Neural cell (in vitro differentiated cells): ENCODE data around the gene NCK2. TPM values are rescaled to one million over a fixed set of nuclear protein-coding genes. Genes with fewer than 3 reads are reported as not detected.

ENCODE experiments used
- H2AFZ ChIP-seq: fragments of 200-600, 300-800 bp; sonication (generic), shearing (Covaris generic); 2 replicates; pipeline ENCODE4 v1.6.0; 2014; ENCODE audit warnings: low read depth, mild to moderate bottlenecking, antibody characterized with exemption, low read length, moderate library complexity
- H3F3A ChIP-seq: fragments of 200-600 bp; shearing (Covaris generic); 2 replicates; pipeline ENCODE4 v1.6.1; 2016; ENCODE audit warnings: mild to moderate bottlenecking, moderate library complexity, mixed read lengths, antibody characterized with exemption, low read length; ENCODE audit not compliant: insufficient read depth, poor library complexity, severe bottlenecking
- H3K27ac ChIP-seq: fragments of 200-600, 300-800 bp; sonication (generic), shearing (Covaris generic); 2 replicates; pipeline ENCODE4 v1.5.1; 2014; ENCODE audit warnings: mild to moderate bottlenecking, low read length, moderate library complexity
- H3K27me3 ChIP-seq: fragments of 300-800, 200-600 bp; sonication (generic), shearing (Covaris generic); 2 replicates; pipeline ENCODE4 v1.6.0; 2014; ENCODE audit warnings: mild to moderate bottlenecking, low read depth, low read length, moderate library complexity; ENCODE audit not compliant: insufficient read depth
- H3K36me3 ChIP-seq: fragments of 300-800, 200-600 bp; sonication (generic), shearing (Covaris generic); 2 replicates; pipeline ENCODE4 v1.5.1; 2014; ENCODE audit warnings: mild to moderate bottlenecking, antibody characterized with exemption, low read length, moderate library complexity; ENCODE audit not compliant: insufficient read depth
- H3K4me2 ChIP-seq: fragments of 300-800, 200-600 bp; sonication (generic), shearing (Covaris generic); 2 replicates; pipeline ENCODE4 v1.6.0; 2014; ENCODE audit warnings: mild to moderate bottlenecking, low read length
- H3K4me3 ChIP-seq: fragments of 300-800, 200-600 bp; sonication (generic), shearing (Covaris generic); 2 replicates; pipeline ENCODE4 v1.5.1; 2014; ENCODE audit warnings: mild to moderate bottlenecking, low read length, moderate library complexity
- H3K79me2 ChIP-seq: fragments of 200-600 bp; shearing (Covaris generic); replicated peaks from 2 replicates; pipeline ENCODE4 v1.6.0; 2014; ENCODE audit warnings: mild to moderate bottlenecking, low read length, moderate library complexity; ENCODE audit not compliant: insufficient read depth
- H3K9ac ChIP-seq: fragments of 300-800, 200-600 bp; sonication (generic), shearing (Covaris generic); 2 replicates; pipeline ENCODE4 v1.6.1; 2016; ENCODE audit warnings: mild to moderate bottlenecking, low read length, mixed read lengths
- H3K9me2 ChIP-seq: fragments of 200-600 bp; shearing (Covaris generic); 2 replicates; pipeline ENCODE4 v1.6.1; 2016; ENCODE audit warnings: mild to moderate bottlenecking, low read length, mixed read lengths; ENCODE audit not compliant: insufficient read depth
- H3K9me3 ChIP-seq: fragments of 200-600, 300-800 bp; sonication (generic), shearing (Covaris generic); 2 replicates; pipeline ENCODE4 v1.6.1; 2016; ENCODE audit warnings: mild to moderate bottlenecking, mixed run types, low read length, moderate library complexity, mixed read lengths
- H4K20me1 ChIP-seq: fragments of 200-600 bp; shearing (Covaris generic); 2 replicates; pipeline ENCODE4 v1.6.1; 2016; ENCODE audit warnings: mild to moderate bottlenecking, mixed run types; ENCODE audit not compliant: insufficient read depth
- EP300 ChIP-seq: fragments of 450-650 bp; conservative IDR thresholded peaks from 2 replicates; pipeline ENCODE4 v1.6.1; 2014; ENCODE audit warnings: antibody characterized with exemption, mild to moderate bottlenecking, moderate library complexity; ENCODE audit not compliant: poor library complexity, severe bottlenecking
- EZH2 ChIP-seq: fragments of 200-600, 300-800 bp; shearing (Covaris generic), sonication (generic); IDR thresholded peaks from 2 replicates; pipeline ENCODE4 v1.6.1; 2014; ENCODE audit warnings: antibody characterized with exemption, low read length, borderline replicate concordance, mild to moderate bottlenecking; ENCODE audit not compliant: insufficient read depth, poor library complexity, severe bottlenecking
- MXI1 ChIP-seq: fragments of 450-650 bp; conservative IDR thresholded peaks from 2 replicates; pipeline ENCODE4 v1.6.1; 2014; ENCODE audit warnings: antibody characterized with exemption, mild to moderate bottlenecking; ENCODE audit not compliant: poor library complexity, severe bottlenecking
- POLR2AphosphoS5 ChIP-seq: IDR thresholded peaks from 2 replicates; pipeline ENCODE4 v1.6.1; 2012
- RAD21 ChIP-seq: fragments of 450-650 bp; conservative IDR thresholded peaks from 2 replicates; pipeline ENCODE4 v1.6.1; 2014; ENCODE audit warnings: antibody characterized with exemption, mild to moderate bottlenecking, moderate library complexity
- SMC3 ChIP-seq: fragments of 450-650 bp; conservative IDR thresholded peaks from 2 replicates; pipeline ENCODE4 v1.6.1; 2014; ENCODE audit warnings: antibody characterized with exemption, mild to moderate bottlenecking, moderate library complexity; ENCODE audit not compliant: poor library complexity
- TAF1 ChIP-seq: IDR thresholded peaks from 2 replicates; pipeline ENCODE4 v1.6.1; 2012; ENCODE audit warnings: low read depth
- polyA plus RNA-seq: library from polyadenylated mRNA; depleted of rRNA; stranded (reverse); fragments of >200 nt; gene quantifications from 2 replicates; pipeline ENCODE4 v1.2.3, GENCODE V29; 2014
- TF ChIP-seq, protein P1 (sequence below): IDR thresholded peaks from 2 replicates; pipeline ENCODE4 v1.6.1; 2012; ENCODE audit warnings: borderline replicate concordance
- TF ChIP-seq, protein P2 (sequence below): fragments of 450-650 bp; IDR thresholded peaks from 2 replicates; pipeline ENCODE4 v1.5.1; 2014; ENCODE audit warnings: antibody characterized with exemption, mild to moderate bottlenecking, moderate library complexity; ENCODE audit not compliant: poor library complexity, severe bottlenecking

NCK2 gene
- polyA plus RNA-seq, 1 donor from 2014 or later, result 49.4 TPM

DNA sequence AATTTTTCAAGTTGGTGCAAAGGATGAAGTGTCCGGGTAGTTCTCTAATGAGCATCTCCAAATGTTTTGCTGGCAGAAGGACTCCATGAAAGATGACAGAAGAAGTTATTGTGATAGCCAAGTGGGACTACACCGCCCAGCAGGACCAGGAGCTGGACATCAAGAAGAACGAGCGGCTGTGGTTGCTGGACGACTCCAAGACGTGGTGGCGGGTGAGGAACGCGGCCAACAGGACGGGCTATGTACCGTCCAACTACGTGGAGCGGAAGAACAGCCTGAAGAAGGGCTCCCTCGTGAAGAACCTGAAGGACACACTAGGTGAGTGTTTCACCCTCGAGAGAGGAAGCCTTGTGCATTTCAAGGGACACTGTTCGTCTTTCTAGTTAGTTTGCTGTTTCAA lies 110.3 kb downstream of the NCK2 start:
- H3K4me2 ChIP-seq, result no peak overlapping the region
- no peak overlapping the region for H3K4me3 ChIP-seq
- TF ChIP-seq, protein P1, sequence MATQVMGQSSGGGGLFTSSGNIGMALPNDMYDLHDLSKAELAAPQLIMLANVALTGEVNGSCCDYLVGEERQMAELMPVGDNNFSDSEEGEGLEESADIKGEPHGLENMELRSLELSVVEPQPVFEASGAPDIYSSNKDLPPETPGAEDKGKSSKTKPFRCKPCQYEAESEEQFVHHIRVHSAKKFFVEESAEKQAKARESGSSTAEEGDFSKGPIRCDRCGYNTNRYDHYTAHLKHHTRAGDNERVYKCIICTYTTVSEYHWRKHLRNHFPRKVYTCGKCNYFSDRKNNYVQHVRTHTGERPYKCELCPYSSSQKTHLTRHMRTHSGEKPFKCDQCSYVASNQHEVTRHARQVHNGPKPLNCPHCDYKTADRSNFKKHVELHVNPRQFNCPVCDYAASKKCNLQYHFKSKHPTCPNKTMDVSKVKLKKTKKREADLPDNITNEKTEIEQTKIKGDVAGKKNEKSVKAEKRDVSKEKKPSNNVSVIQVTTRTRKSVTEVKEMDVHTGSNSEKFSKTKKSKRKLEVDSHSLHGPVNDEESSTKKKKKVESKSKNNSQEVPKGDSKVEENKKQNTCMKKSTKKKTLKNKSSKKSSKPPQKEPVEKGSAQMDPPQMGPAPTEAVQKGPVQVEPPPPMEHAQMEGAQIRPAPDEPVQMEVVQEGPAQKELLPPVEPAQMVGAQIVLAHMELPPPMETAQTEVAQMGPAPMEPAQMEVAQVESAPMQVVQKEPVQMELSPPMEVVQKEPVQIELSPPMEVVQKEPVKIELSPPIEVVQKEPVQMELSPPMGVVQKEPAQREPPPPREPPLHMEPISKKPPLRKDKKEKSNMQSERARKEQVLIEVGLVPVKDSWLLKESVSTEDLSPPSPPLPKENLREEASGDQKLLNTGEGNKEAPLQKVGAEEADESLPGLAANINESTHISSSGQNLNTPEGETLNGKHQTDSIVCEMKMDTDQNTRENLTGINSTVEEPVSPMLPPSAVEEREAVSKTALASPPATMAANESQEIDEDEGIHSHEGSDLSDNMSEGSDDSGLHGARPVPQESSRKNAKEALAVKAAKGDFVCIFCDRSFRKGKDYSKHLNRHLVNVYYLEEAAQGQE, result no peak
- TF ChIP-seq MXI1, result no peak
- no peak for TF ChIP-seq EP300
- no peak for TF ChIP-seq EZH2
- TF ChIP-seq POLR2AphosphoS5, result no peak
- no peak for TF ChIP-seq SMC3
- TF ChIP-seq TAF1, result no peak
- no peak overlapping the region for H3K9ac ChIP-seq
- H3K9me3 ChIP-seq, result no peaks in the 10 kb centered on the region
- H4K20me1 ChIP-seq, result no peaks in the 10 kb centered on the region
- H3K36me3 ChIP-seq, result no peaks in the 10 kb centered on the region
- no peaks in the 10 kb centered on the region for H3K27me3 ChIP-seq
- H3F3A ChIP-seq, result no peaks in the 10 kb centered on the region
- no peak overlapping the region for H2AFZ ChIP-seq
- H3K79me2 ChIP-seq, result peaks cover 22% of the 10 kb centered on the region
- H3K9me2 ChIP-seq, result no peaks in the 10 kb centered on the region
- no peak overlapping the region for H3K27ac ChIP-seq

DNA sequence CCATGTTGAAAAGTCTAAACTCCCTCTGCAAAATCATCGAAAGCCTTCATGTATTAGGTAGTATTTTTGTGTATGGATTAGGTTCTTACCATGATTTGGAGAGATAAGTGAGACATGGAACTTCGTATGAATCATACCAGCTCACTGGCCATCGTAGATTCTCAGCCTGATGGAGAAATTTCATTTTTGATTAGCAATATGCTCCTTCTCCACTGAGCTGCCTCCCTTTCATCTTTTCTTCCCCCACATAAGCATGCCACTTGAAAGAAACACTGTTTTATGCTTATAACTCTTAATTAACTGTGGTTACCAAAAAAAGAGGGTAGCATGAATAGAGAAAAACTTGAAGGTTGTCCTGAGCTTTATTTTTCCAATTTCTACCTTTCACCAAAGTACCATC lies 111.9 kb downstream of the NCK2 start:
- Histone ChIP-seq H3K9ac (no peak overlapping the region), H3K4me3 (no peak overlapping the region), H3F3A (no peaks in the 10 kb centered on the region), H3K4me2 (no peak overlapping the region), H3K27me3 (no peaks in the 10 kb centered on the region), H3K27ac (no peak overlapping the region), H3K79me2 (peaks cover 12% of the 10 kb centered on the region), H3K9me2 (no peaks in the 10 kb centered on the region), H3K36me3 (no peaks in the 10 kb centered on the region), H3K9me3 (no peaks in the 10 kb centered on the region), H4K20me1 (no peaks in the 10 kb centered on the region), H2AFZ (no peak overlapping the region)
- TF ChIP-seq POLR2AphosphoS5 (no peak), RAD21 (no peak), EZH2 (no peak), EP300 (no peak), MXI1 (no peak)
- TF ChIP-seq, protein P2, sequence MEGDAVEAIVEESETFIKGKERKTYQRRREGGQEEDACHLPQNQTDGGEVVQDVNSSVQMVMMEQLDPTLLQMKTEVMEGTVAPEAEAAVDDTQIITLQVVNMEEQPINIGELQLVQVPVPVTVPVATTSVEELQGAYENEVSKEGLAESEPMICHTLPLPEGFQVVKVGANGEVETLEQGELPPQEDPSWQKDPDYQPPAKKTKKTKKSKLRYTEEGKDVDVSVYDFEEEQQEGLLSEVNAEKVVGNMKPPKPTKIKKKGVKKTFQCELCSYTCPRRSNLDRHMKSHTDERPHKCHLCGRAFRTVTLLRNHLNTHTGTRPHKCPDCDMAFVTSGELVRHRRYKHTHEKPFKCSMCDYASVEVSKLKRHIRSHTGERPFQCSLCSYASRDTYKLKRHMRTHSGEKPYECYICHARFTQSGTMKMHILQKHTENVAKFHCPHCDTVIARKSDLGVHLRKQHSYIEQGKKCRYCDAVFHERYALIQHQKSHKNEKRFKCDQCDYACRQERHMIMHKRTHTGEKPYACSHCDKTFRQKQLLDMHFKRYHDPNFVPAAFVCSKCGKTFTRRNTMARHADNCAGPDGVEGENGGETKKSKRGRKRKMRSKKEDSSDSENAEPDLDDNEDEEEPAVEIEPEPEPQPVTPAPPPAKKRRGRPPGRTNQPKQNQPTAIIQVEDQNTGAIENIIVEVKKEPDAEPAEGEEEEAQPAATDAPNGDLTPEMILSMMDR, result no peak
- TF ChIP-seq, protein P1, result no peak
